ENCODE measurements around the gene SYNGR1.

- TF ChIP-seq CTCF (IDR thresholded peaks at IDR 0.05) (no peak), EZH2phosphoT487 (IDR thresholded peaks at IDR 0.05) (no peak)
Measured at GRCh38 chr22:39428597-39429071, 78.8 kb downstream of the SYNGR1 start.
